ENCODE results near the gene ABCC2.

The ABCC2 gene

DNA sequence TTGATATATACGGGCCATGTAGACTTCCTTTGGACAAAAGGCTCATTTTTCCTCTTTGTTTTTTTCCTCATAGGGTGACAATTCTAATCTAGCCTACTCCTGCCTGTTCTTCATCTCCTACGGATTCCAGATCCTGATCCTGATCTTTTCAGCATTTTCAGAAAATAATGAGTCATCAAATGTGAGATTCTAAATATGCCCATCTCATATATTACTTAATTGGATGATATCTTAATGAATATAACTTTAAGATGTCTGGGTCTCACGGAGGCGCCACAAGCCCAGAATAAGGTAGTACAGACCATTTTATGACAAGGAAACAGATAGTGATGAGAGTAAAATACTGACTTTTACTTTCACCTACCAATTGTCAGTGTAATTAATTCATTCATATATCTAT lies 11.4 kb downstream of the ABCC2 start:
- no peak for TF ChIP-seq CTCF (IDR thresholded peaks at IDR 0.05)
- no peak for DNase-seq (ENCODE audit: low spot score)
- H3K27ac ChIP-seq, result no peak overlapping the region
- no peak overlapping the region for H3K4me3 ChIP-seq

GRCh38 chr10:99796928-99797327 lies 14.5 kb downstream of the ABCC2 start:
- no peak for TF ChIP-seq CTCF (IDR thresholded peaks at IDR 0.05)
- H3K4me3 ChIP-seq, result no peak overlapping the region

DNA sequence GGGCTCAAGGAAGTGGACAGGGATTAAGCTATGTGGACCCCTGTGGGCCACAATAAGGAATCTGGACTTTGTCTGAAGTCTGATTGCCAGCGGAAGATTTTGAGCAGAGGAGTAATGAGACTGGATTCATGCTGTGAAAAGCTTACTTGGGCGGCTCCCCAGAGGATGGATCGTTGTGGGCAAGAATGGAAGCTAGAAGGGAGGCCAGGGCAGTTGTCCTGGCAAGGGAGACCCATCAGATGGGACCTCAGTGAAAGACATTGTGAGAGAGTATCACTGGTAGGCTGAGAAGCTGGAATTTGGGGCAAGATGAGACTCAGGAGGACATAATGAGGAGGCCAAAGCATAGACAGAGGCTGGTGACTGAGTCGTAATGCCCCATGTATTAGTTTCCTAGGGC lies 15.6 kb downstream of the ABCC2 start:
- no peak overlapping the region for H3K4me3 ChIP-seq
- no peak overlapping the region for H3K27ac ChIP-seq
- DNase-seq (ENCODE audit: low spot score), result no peak
- TF ChIP-seq CTCF (IDR thresholded peaks at IDR 0.05), result no peak

More at GRCh38 chr10:99796928-99797327, 14.5 kb downstream of the ABCC2 start:
- DNase-seq (ENCODE audit: low spot score), result no peak
- H3K27ac ChIP-seq, result no peak overlapping the region

DNA sequence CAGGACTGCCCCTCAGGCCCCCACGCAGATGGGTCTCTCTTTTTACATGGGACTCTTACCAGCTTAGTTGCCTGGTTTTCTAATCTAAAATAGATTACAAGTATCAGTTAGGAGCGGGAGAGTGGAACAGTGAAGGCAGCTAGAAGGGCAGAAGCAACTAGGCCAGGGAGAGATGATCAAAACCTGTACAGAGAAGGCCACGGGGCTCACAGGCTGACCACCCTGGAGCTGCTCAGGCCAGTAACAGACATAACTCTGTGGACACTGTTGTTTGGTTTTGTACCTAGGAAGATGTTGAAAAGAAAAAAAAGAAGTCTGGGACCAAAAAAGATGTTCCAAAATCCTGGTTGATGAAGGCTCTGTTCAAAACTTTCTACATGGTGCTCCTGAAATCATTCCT lies 16.5 kb downstream of the ABCC2 start:
- Histone ChIP-seq H3K4me3 (no peak overlapping the region), H3K27ac (no peak overlapping the region)
- DNase-seq (ENCODE audit: low spot score), result no peak
- TF ChIP-seq CTCF (IDR thresholded peaks at IDR 0.05), result no peak

GRCh38 chr10:99799613-99800012 lies 17.2 kb downstream of the ABCC2 start:
- Histone ChIP-seq H3K27ac (no peak overlapping the region), H3K4me3 (no peak overlapping the region)
- no peak for DNase-seq (ENCODE audit: low spot score)
- no peak for TF ChIP-seq CTCF (IDR thresholded peaks at IDR 0.05)

DNA sequence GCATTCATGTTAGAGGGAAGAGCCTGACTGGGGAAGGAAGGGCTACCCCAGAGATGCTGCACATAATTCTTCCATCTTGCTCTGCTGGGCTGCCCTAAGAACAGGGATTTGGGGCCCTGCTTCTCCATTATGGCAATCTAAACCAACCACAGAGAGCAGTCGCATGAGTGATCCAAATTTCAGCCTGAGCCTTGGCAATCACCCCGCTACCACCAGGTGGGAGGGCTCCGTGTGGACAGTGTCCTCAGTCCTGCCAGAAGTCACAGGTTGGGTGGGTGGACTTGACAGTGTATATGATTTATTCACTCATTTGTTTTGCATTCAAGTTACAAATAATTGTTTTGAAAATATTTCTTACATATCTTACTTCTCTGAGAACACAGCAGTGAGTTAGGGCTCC lies 22.0 kb downstream of the ABCC2 start:
- no peak overlapping the region for H3K4me3 ChIP-seq

GRCh38 chr10:99805190-99805589 lies 22.8 kb downstream of the ABCC2 start:
- no peak overlapping the region for H3K4me3 ChIP-seq
- DNase-seq (ENCODE audit: low spot score), result no peak
- no peak for TF ChIP-seq CTCF (IDR thresholded peaks at IDR 0.05)
- no peak overlapping the region for H3K27ac ChIP-seq

More for the DNA sequence above, 22.0 kb downstream of the ABCC2 start:
- no peak for DNase-seq (ENCODE audit: low spot score)
- no peak for TF ChIP-seq CTCF (IDR thresholded peaks at IDR 0.05)
- no peak overlapping the region for H3K27ac ChIP-seq

Data from coronary artery (tissue), 2 donors.